GM23338 (cell line): ENCODE results near the gene ZNF773. TPM values are rescaled to one million over a fixed set of nuclear protein-coding genes. Genes with fewer than 3 reads are reported as not detected.

Experiments
- CREB1 ChIP-seq: fragments of 250-450 bp; sonication (Bioruptor Pico); IDR thresholded peaks from 2 replicates; pipeline ENCODE4 v1.5.0; 2020; ENCODE audit warnings: low read depth, mild to moderate bottlenecking, moderate library complexity
- EZH2phosphoT487 ChIP-seq: fragments of 200-600 bp; sonication (generic); IDR thresholded peaks from one replicate; pipeline ENCODE4 v1.8.1; 2018; ENCODE audit warnings: antibody characterized with exemption; ENCODE audit not compliant: unreplicated experiment
- POLR2AphosphoS5 ChIP-seq: IDR thresholded peaks from 2 replicates; pipeline ENCODE4 v1.6.1; 2016; ENCODE audit warnings: antibody characterized with exemption, low read depth
- REST ChIP-seq: IDR thresholded peaks from one replicate; pipeline ENCODE4 v1.6.1; 2018; ENCODE audit warnings: antibody characterized with exemption; ENCODE audit not compliant: unreplicated experiment
- polyA plus RNA-seq: library from polyadenylated mRNA; unstranded; fragments of >200 nt; fragmentation: Nextera tagmentation; extraction: Ambion mirVana; gene quantifications from 2 replicates; pipeline ENCODE4 v1.2.1, GENCODE V29; 2016
- small RNA-seq: library from RNA; depleted of rRNA; stranded (forward); fragments of <200 nt; gene quantifications from one replicate; pipeline ENCODE3, GENCODE V24; 2014; ENCODE audit warnings: low replicate concordance
- total RNA-seq: library from RNA; depleted of rRNA; stranded (reverse); fragments of >200 nt; shearing (Covaris generic); gene quantifications from 2 replicates; pipeline ENCODE4 v1.2.3, GENCODE V29; 2014; rRNA removed

The ZNF773 gene
- total and polyA plus RNA-seq, 2 experiments from 2014 or later, result 4.1 to 12.9 TPM

GRCh38 chr19:57557659-57558058 lies 57.9 kb downstream of the ZNF773 start (continued):
- TF ChIP-seq REST (no peak), CREB1 (CRISPR knock-in tag) (no peak), EZH2phosphoT487 (no peak), POLR2AphosphoS5 (no peak)

Small RNAs within 50 kb of the gene (small RNA-seq; reads per million reads assigned to genes)
- gene VN1R107P, result not detected

Other genes with a start within 250 kb of the ZNF773 start
- 79.6 and 81.7 TPM in 2 replicates for gene ZNF460, start 219.5 kb upstream of the ZNF773 start, total RNA-seq
- gene ZNF460, start 219.5 kb upstream of the ZNF773 start, polyA plus RNA-seq, result 3.0 and 3.4 TPM in 2 replicates
- gene ZNF543, start 179.5 kb upstream of the ZNF773 start, total RNA-seq, result 10.3 and 12.6 TPM in 2 replicates
- 2.4 and 3.1 TPM in 2 replicates for gene ZNF543, start 179.5 kb upstream of the ZNF773 start, polyA plus RNA-seq
- 10.1 and 12.4 TPM in 2 replicates for gene ZNF304, start 148.7 kb upstream of the ZNF773 start, total RNA-seq
- 2.7 and 3.5 TPM in 2 replicates for gene ZNF304, start 148.7 kb upstream of the ZNF773 start, polyA plus RNA-seq
- gene TRAPPC2B, start 136.4 kb upstream of the ZNF773 start, total RNA-seq, result 17.1 and 24.1 TPM in 2 replicates
- 55.2 and 60.5 TPM in 2 replicates for gene TRAPPC2B, start 136.4 kb upstream of the ZNF773 start, polyA plus RNA-seq
- 4.9 and 5.1 TPM in 2 replicates for gene ZNF547, start 136.4 kb upstream of the ZNF773 start, total RNA-seq
- gene ZNF547, start 136.4 kb upstream of the ZNF773 start, polyA plus RNA-seq, result 0.71 and 1.1 TPM in 2 replicates
- 7.4 and 9.8 TPM in 2 replicates for gene ZNF548, start 110.1 kb upstream of the ZNF773 start, total RNA-seq
- 1.9 and 2.4 TPM in 2 replicates for gene ZNF548, start 110.1 kb upstream of the ZNF773 start, polyA plus RNA-seq
- 10.7 and 15.0 TPM in 2 replicates for gene ZNF17, start 88.8 kb upstream of the ZNF773 start, total RNA-seq
- 1.1 and 2.6 TPM in 2 replicates for gene ZNF17, start 88.8 kb upstream of the ZNF773 start, polyA plus RNA-seq
- gene ZNF749, start 64.6 kb upstream of the ZNF773 start, total RNA-seq, result 19.5 and 26.4 TPM in 2 replicates
- 30.1 and 30.9 TPM in 2 replicates for gene ZNF749, start 64.6 kb upstream of the ZNF773 start, polyA plus RNA-seq
- gene VN1R1, start 42.8 kb upstream of the ZNF773 start, total RNA-seq, result 1.5 and 2.7 TPM in 2 replicates
- gene VN1R1, start 42.8 kb upstream of the ZNF773 start, polyA plus RNA-seq, result 0.54 and 1.2 TPM in 2 replicates
- 27.7 and 28.0 TPM in 2 replicates for gene ZNF772, start 22.4 kb upstream of the ZNF773 start, total RNA-seq
- 2.5 and 3.5 TPM in 2 replicates for gene ZNF772, start 22.4 kb upstream of the ZNF773 start, polyA plus RNA-seq
- 11.0 and 22.4 TPM in 2 replicates for gene ZNF419, start 12.2 kb upstream of the ZNF773 start, total RNA-seq
- gene ZNF419, start 12.2 kb upstream of the ZNF773 start, polyA plus RNA-seq, result 4.7 and 5.4 TPM in 2 replicates
- gene ZNF549, start 27.4 kb downstream of the ZNF773 start, total RNA-seq, result 10.2 and 11.6 TPM in 2 replicates
- 3.5 and 4.3 TPM in 2 replicates for gene ZNF549, start 27.4 kb downstream of the ZNF773 start, polyA plus RNA-seq
- 13.1 and 14.7 TPM in 2 replicates for gene ZNF550, start 59.9 kb downstream of the ZNF773 start, total RNA-seq
- gene ZNF550, start 59.9 kb downstream of the ZNF773 start, polyA plus RNA-seq, result 4.6 and 5.7 TPM in 2 replicates
- gene ZNF416, start 79.0 kb downstream of the ZNF773 start, total RNA-seq, result 8.6 and 11.9 TPM in 2 replicates
- gene ZNF416, start 79.0 kb downstream of the ZNF773 start, polyA plus RNA-seq, result 3.3 and 4.3 TPM in 2 replicates
- 33.9 and 40.5 TPM in 2 replicates for gene ZIK1, start 84.2 kb downstream of the ZNF773 start, total RNA-seq
- 7.7 and 10.3 TPM in 2 replicates for gene ZIK1, start 84.2 kb downstream of the ZNF773 start, polyA plus RNA-seq
- gene ZNF530, start 99.9 kb downstream of the ZNF773 start, total RNA-seq, result 8.4 and 11.2 TPM in 2 replicates
- 3.3 and 4.4 TPM in 2 replicates for gene ZNF530, start 99.9 kb downstream of the ZNF773 start, polyA plus RNA-seq
- gene ZNF134, start 114.3 kb downstream of the ZNF773 start, total RNA-seq, result 55.7 and 79.6 TPM in 2 replicates
- gene ZNF134, start 114.3 kb downstream of the ZNF773 start, polyA plus RNA-seq, result 13.1 and 14.6 TPM in 2 replicates
- gene ZNF211, start 133.2 kb downstream of the ZNF773 start, total RNA-seq, result 13.8 and 14.2 TPM in 2 replicates
- 5.3 and 9.7 TPM in 2 replicates for gene ZNF211, start 133.2 kb downstream of the ZNF773 start, polyA plus RNA-seq
- gene ZSCAN4, start 169.0 kb downstream of the ZNF773 start, total RNA-seq, result not detected in 2 replicates
- gene ZSCAN4, start 169.0 kb downstream of the ZNF773 start, polyA plus RNA-seq, result not detected in 2 replicates
- 45.7 and 51.4 TPM in 2 replicates for gene ZNF551, start 182.0 kb downstream of the ZNF773 start, total RNA-seq
- gene ZNF551, start 182.0 kb downstream of the ZNF773 start, polyA plus RNA-seq, result 7.8 and 8.2 TPM in 2 replicates
- gene ZNF154, start 209.3 kb downstream of the ZNF773 start, total RNA-seq, result 7.3 and 10.1 TPM in 2 replicates
- gene ZNF154, start 209.3 kb downstream of the ZNF773 start, polyA plus RNA-seq, result 4.4 and 5.1 TPM in 2 replicates
- 6.6 and 6.7 TPM in 2 replicates for gene ZNF671, start 227.7 kb downstream of the ZNF773 start, total RNA-seq
- gene ZNF671, start 227.7 kb downstream of the ZNF773 start, polyA plus RNA-seq, result 2.9 and 3.3 TPM in 2 replicates
- gene ZNF776, start 246.9 kb downstream of the ZNF773 start, total RNA-seq, result 19.4 and 22.6 TPM in 2 replicates
- 4.7 and 5.9 TPM in 2 replicates for gene ZNF776, start 246.9 kb downstream of the ZNF773 start, polyA plus RNA-seq